C4-2B (cell line): ENCODE data around the gene TRMO.
"Not testable (repeated sequence)": the region's sequence is repeated elsewhere in the genome, so short reads cannot be mapped to it uniquely, and the experiment has no call there.

Experiments used
- H3K27ac ChIP-seq: fragments of 450-650 bp; 2 replicates; pipeline ENCODE4 v1.5.1; 2017
- ZFX ChIP-seq: fragments of 450-650 bp; IDR thresholded peaks from 2 replicates; pipeline ENCODE4 v1.6.1; 2017
- TF ChIP-seq, protein P1 (sequence below): fragments of 450-650 bp; conservative IDR thresholded peaks from 2 replicates; pipeline ENCODE4 v1.5.1; 2017; ENCODE audit warnings: mild to moderate bottlenecking

TRMO gene

DNA sequence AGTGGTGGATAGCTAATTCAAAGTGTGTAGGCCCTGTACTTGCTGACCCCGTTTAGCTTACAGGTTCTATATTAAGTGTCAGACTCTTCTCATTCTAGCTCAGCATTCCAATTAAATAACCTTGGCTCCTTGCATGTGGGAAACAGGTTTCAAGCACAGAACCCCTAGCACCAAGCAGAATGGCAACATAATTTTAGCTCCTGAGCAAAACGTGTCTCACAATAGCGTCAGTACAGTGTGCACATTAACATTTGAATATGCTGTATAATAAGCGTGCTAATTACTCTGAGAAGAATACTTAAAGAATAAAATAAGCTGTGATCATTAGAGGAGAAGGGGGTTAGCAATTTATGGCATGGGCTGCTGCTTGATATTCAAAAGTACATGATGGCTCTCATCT lies 39.8 kb upstream of the TRMO start:
- H3K27ac ChIP-seq: no peak overlapping the region
- no peak for TF ChIP-seq ZFX
- TF ChIP-seq, protein P1, sequence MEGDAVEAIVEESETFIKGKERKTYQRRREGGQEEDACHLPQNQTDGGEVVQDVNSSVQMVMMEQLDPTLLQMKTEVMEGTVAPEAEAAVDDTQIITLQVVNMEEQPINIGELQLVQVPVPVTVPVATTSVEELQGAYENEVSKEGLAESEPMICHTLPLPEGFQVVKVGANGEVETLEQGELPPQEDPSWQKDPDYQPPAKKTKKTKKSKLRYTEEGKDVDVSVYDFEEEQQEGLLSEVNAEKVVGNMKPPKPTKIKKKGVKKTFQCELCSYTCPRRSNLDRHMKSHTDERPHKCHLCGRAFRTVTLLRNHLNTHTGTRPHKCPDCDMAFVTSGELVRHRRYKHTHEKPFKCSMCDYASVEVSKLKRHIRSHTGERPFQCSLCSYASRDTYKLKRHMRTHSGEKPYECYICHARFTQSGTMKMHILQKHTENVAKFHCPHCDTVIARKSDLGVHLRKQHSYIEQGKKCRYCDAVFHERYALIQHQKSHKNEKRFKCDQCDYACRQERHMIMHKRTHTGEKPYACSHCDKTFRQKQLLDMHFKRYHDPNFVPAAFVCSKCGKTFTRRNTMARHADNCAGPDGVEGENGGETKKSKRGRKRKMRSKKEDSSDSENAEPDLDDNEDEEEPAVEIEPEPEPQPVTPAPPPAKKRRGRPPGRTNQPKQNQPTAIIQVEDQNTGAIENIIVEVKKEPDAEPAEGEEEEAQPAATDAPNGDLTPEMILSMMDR: no peak

DNA sequence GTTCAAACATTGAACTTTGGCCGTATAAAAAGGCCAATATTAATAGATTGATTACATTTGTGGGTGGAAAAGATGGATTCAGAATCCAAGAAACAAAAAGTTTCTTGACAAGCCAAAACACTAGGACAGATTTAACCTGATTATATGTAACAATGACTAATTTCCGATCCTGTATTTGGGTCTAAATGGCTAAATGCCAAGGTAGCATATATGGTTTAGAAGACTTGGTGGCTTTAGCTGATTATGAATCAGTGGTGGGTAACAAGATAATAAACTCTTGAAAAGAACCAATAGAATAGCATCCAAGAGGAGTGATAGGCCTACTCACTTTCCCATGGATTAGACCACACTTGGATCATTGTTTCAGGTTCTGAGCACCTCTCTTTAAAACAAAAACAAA lies 39.1 kb upstream of the TRMO start:
- no peak overlapping the region for H3K27ac ChIP-seq
- TF ChIP-seq ZFX: no peak
- TF ChIP-seq, protein P1: no peak

DNA sequence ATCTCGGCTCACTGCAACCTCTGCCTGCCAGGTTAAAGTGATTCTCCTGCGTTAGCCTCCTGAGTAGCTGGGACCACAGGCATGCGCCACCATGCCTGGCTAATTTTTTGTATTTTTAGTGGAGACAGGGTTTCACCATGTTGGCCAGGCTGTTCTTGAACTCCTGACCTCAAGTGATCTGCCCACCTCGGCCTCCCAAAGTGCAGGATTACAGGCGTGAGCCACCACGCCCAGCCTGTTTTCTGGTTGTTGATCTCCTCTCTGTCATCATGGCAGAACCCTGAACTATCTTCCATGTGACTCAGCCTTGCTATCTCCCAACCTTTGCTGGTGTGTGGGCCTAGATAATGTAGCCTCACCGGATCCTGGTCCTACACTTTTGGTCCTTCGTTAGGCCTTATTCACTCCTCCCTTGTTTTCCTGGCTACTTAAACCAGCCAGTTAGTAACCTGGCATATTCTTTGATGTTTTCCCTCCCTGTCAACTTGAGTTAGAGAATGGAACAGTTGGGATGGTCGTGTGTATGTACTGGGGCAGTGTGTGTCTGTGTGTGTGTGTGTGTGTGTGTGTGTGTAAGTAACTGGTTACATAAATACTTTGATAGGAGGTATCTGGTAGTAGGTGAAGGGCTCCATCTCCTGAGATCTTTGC lies 38.5 kb upstream of the TRMO start:
- H3K27ac ChIP-seq: not testable (repeated sequence)

DNA sequence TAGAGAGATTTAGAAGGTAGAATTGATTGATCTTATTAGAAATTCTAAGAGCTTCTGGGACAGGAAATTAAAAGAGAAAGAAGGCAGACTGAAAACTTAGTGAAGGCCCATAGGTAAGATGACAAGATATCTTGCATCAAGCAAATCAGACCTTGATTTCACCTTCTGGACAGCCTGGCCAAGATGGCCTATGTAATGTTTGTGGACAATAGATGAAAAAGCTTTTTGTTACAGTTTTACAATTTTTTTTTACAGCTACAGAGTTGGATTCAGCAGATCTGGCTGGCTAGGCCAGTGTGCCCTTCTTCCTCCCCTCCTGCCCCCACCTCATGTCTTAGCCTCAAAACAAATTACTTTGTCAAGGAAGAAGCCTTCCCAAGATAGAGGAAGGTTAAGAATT lies 37.3 kb upstream of the TRMO start:
- TF ChIP-seq, protein P1: no peak
- no peak for TF ChIP-seq ZFX

DNA sequence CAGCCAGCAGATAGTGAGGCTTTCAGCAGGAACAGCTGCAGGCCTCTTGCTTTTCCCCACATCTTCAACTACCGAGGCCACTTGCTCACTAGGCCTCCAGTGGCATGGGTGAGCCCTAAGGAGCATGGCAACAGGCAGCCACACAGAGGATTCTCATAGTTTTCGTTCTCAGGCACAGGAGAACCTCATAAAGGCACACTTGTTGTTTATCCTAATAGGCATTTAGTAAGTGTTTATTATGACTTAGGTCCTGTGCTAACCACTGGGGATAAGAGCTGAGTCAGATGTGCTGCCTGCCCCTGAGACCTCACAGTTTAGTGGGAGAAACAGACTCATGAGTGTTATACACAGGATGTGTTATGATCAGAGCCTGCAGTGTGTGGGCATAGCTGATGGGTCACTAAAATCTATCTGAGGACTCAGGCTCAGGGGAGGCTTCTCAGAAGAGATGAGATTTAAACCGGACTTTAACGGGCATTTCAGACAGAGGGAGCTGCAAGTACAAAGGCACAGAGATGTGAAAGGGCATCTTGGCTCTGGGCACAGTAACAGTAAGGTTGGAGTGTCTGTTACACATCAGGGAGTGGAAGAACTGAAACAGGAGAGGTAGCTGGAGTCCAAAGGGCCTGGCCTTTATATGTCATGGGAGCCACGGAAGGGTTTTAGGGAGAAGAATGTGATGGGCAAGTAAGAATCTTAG lies 36.7 kb upstream of the TRMO start:
- no peak for TF ChIP-seq ZFX
- TF ChIP-seq, protein P1: no peak
- H3K27ac ChIP-seq: no peak overlapping the region

More for the DNA sequence above, 37.3 kb upstream of the TRMO start:
- no peak overlapping the region for H3K27ac ChIP-seq

DNA sequence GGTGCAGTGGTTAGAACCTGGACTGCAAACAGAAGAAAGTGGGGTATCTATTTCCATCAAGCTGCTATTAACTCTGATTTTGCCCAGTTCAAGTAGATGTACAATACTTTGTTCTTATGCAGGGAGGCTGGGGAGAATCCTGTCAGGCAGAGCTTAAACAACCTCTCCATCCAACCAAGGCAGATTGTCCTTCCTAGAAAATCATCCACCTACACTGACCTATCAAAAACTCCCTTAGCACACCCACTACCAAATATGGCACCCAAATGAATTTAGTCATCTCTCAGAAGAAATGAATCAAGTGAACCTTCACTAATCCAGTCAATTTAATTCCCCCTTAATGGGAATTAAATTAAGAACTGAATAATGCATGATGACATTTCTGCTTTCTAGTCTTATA lies 34.0 kb upstream of the TRMO start:
- no peak for TF ChIP-seq ZFX
- TF ChIP-seq, protein P1: no peak
- no peak overlapping the region for H3K27ac ChIP-seq

DNA sequence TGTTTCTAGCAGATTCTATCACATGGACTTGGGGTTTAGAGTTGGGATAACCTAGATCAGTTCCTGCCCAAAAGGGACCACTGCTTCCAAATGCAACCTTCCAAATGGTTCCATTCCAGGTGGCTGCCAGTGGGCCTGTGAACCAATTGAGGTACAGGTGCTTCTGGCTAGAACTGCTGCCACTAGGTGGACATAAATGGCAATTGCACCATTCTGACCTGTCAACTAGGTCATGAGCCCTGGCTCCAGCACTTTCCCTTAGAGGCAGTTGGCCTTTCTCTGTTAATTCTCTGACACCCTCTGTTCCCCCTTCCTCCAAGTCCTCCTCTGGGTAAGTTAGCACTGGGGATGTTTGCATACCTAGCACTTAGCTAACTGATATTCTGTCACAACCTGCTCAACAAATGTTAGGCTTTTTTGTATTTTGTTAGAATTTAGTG lies 32.3 kb upstream of the TRMO start:
- TF ChIP-seq ZFX: no peak
- TF ChIP-seq, protein P1: peak; percentile 87

DNA sequence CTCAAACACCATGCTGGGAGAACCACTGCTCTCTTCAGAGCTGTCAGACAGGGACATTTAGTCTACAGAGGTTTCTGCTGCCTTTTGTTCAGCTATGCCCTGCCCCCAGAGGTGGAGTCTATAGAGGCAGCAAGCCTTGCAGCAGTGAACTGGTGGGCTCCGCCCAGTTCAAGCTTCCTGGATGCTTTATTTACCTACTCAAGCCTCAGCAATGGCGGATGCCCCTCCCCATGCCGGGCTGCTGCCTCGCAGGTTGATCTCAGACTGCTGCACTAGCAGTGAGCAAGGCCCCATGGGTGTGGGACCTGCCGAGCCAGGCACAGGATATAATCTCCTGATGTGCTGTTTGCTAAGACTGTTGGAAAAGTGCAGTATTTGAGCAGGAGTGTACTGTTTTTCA lies 28.6 kb upstream of the TRMO start:
- H3K27ac ChIP-seq: not testable (repeated sequence)

More for the DNA sequence above, 32.3 kb upstream of the TRMO start:
- H3K27ac ChIP-seq: no peak overlapping the region

DNA sequence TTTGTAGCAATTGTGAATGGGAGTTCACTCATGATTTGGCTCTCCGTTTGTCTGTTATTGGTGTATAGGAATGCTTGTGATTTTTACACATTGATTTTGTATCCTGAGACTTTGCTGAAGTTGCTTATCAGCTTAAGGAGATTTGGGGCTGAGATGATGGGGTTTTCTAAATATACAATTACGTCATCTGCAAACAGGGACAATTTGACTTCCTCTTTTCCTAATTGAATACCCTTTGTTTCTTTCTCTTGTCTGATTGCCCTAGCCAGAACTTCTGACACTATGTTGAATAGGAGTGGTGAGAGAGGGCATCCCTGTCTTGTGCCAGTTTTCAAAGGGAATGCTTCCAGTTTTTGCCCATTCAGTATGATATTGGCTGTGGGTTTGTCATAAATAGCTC lies 24.8 kb upstream of the TRMO start:
- H3K27ac ChIP-seq: not testable (repeated sequence)

DNA sequence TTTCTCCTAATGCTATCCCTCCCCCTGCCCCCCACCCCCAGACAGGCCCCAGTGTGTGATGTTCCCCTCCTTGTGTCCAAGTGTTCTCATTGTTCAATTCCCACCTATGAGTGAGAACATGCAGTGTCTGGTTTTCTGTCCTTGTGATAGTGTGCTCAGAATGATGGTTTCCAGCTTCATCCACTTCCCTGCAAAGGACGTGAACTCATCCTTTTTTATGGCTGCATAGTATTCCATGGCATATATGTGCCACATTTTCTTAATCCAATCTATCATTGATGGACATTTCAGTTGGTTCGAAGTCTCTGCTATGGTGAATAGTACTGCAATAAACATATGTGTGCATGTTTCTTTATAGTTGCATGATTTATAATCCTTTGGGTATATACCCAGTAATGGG lies 23.2 kb upstream of the TRMO start:
- H3K27ac ChIP-seq: not testable (repeated sequence)
